GM23338 (cell line): Measurements from ENCODE around the gene FAM98C. TPM values are rescaled to one million over a fixed set of nuclear protein-coding genes. Genes with fewer than 3 reads are reported as not detected.

Source experiments
- CREB1 ChIP-seq: fragments of 250-450 bp; sonication (Bioruptor Pico); IDR thresholded peaks from 2 replicates; pipeline ENCODE4 v1.5.0; 2020; ENCODE audit warnings: low read depth, mild to moderate bottlenecking, moderate library complexity
- CTCF ChIP-seq, 2 experiments: fragments of 200-600 bp in 1 of 2; sonication (generic) in 1 of 2; conservative IDR thresholded peaks; 2 replicates each; pipeline versions ENCODE4 v1.5.1 to v1.6.1; 2016 to 2017; ENCODE audit warnings: antibody characterized with exemption in 2 of 2, low read depth in 2 of 2, mild to moderate bottlenecking in 2 of 2, moderate library complexity in 1 of 2
- EZH2phosphoT487 ChIP-seq: fragments of 200-600 bp; sonication (generic); IDR thresholded peaks from one replicate; pipeline ENCODE4 v1.8.1; 2018; ENCODE audit warnings: antibody characterized with exemption; ENCODE audit not compliant: unreplicated experiment
- JUNB ChIP-seq: IDR thresholded peaks from one replicate; pipeline ENCODE4 v1.6.1; 2016; ENCODE audit warnings: antibody characterized with exemption; ENCODE audit not compliant: unreplicated experiment
- NANOG ChIP-seq: IDR thresholded peaks from 2 replicates; pipeline ENCODE4 v1.6.1; 2016; ENCODE audit warnings: antibody characterized with exemption, borderline replicate concordance
- POLR2AphosphoS5 ChIP-seq: IDR thresholded peaks from 2 replicates; pipeline ENCODE4 v1.6.1; 2016; ENCODE audit warnings: antibody characterized with exemption, low read depth
- REST ChIP-seq: IDR thresholded peaks from one replicate; pipeline ENCODE4 v1.6.1; 2018; ENCODE audit warnings: antibody characterized with exemption; ENCODE audit not compliant: unreplicated experiment
- polyA plus RNA-seq: library from polyadenylated mRNA; unstranded; fragments of >200 nt; fragmentation: Nextera tagmentation; extraction: Ambion mirVana; gene quantifications from 2 replicates; pipeline ENCODE4 v1.2.1, GENCODE V29; 2016
- total RNA-seq: library from RNA; depleted of rRNA; stranded (reverse); fragments of >200 nt; shearing (Covaris generic); gene quantifications from 2 replicates; pipeline ENCODE4 v1.2.3, GENCODE V29; 2014; rRNA removed
- TF ChIP-seq, protein P1 (sequence below): IDR thresholded peaks from 2 replicates; pipeline ENCODE4 v1.6.1; 2016; ENCODE audit warnings: antibody characterized with exemption

FAM98C gene
- total and polyA plus RNA-seq, 2 experiments from 2014 or later: 4.3 to 7.6 TPM

GRCh38 chr19:38457690-38458405 is 55.0 kb downstream of the FAM98C start (continued):
- TF ChIP-seq REST: no peak
- no peak for TF ChIP-seq EZH2phosphoT487
- TF ChIP-seq NANOG: no peak
- no peak for TF ChIP-seq CTCF (conservative IDR thresholded peaks at IDR 0.05; ENCODE audit: low read depth in 2 of 2)
- TF ChIP-seq JUNB: no peak
- no peak for TF ChIP-seq CREB1 (CRISPR knock-in tag)
- TF ChIP-seq, protein P1, sequence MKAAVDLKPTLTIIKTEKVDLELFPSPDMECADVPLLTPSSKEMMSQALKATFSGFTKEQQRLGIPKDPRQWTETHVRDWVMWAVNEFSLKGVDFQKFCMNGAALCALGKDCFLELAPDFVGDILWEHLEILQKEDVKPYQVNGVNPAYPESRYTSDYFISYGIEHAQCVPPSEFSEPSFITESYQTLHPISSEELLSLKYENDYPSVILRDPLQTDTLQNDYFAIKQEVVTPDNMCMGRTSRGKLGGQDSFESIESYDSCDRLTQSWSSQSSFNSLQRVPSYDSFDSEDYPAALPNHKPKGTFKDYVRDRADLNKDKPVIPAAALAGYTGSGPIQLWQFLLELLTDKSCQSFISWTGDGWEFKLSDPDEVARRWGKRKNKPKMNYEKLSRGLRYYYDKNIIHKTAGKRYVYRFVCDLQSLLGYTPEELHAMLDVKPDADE: no peak
- TF ChIP-seq POLR2AphosphoS5: no peak

Other genes starting within 250 kb of the FAM98C start
- 8.3 and 11.7 TPM in 2 replicates for gene DPF1, start 178.9 kb upstream of the FAM98C start, total RNA-seq
- gene DPF1, start 178.9 kb upstream of the FAM98C start, polyA plus RNA-seq: 7.9 and 8.3 TPM in 2 replicates
- 9.4 and 14.5 TPM in 2 replicates for gene PPP1R14A, start 146.7 kb upstream of the FAM98C start, total RNA-seq
- gene PPP1R14A, start 146.7 kb upstream of the FAM98C start, polyA plus RNA-seq: 76.2 and 77.5 TPM in 2 replicates
- 382 and 468 TPM in 2 replicates for gene SPINT2, start 138.5 kb upstream of the FAM98C start, total RNA-seq
- 298 and 319 TPM in 2 replicates for gene SPINT2, start 138.5 kb upstream of the FAM98C start, polyA plus RNA-seq
- gene C19orf33, start 98.8 kb upstream of the FAM98C start, total RNA-seq: 26.7 and 58.9 TPM in 2 replicates
- gene C19orf33, start 98.8 kb upstream of the FAM98C start, polyA plus RNA-seq: 72.2 and 95.5 TPM in 2 replicates
- gene YIF1B, start 87.1 kb upstream of the FAM98C start, total RNA-seq: 102 and 106 TPM in 2 replicates
- gene YIF1B, start 87.1 kb upstream of the FAM98C start, polyA plus RNA-seq: 82.8 and 88.0 TPM in 2 replicates
- 9.9 and 14.6 TPM in 2 replicates for gene KCNK6, start 83.2 kb upstream of the FAM98C start, total RNA-seq
- 9.0 and 9.4 TPM in 2 replicates for gene KCNK6, start 83.2 kb upstream of the FAM98C start, polyA plus RNA-seq
- gene CATSPERG, start 67.3 kb upstream of the FAM98C start, total RNA-seq: 1.4 and 4.2 TPM in 2 replicates
- 1.4 and 1.9 TPM in 2 replicates for gene CATSPERG, start 67.3 kb upstream of the FAM98C start, polyA plus RNA-seq
- 165 and 241 TPM in 2 replicates for gene PSMD8, start 28.5 kb upstream of the FAM98C start, total RNA-seq
- gene PSMD8, start 28.5 kb upstream of the FAM98C start, polyA plus RNA-seq: 129 and 138 TPM in 2 replicates
- 0.14 and 0.70 TPM in 2 replicates for gene GGN, start 15.1 kb upstream of the FAM98C start, total RNA-seq
- 1.5 and 2.6 TPM in 2 replicates for gene GGN, start 15.1 kb upstream of the FAM98C start, polyA plus RNA-seq
- 3.9 TPM in 2 replicates for gene SPRED3, start 14.4 kb upstream of the FAM98C start, total RNA-seq
- 10.7 and 11.6 TPM in 2 replicates for gene SPRED3, start 14.4 kb upstream of the FAM98C start, polyA plus RNA-seq
- 3.6 and 4.1 TPM in 2 replicates for gene RASGRP4, start 23.1 kb downstream of the FAM98C start, total RNA-seq
- gene RASGRP4, start 23.1 kb downstream of the FAM98C start, polyA plus RNA-seq: 1.5 and 1.6 TPM in 2 replicates
- gene RYR1, start 30.6 kb downstream of the FAM98C start, total RNA-seq: 17.3 and 26.7 TPM in 2 replicates
- gene RYR1, start 30.6 kb downstream of the FAM98C start, polyA plus RNA-seq: 4.0 and 4.7 TPM in 2 replicates
- 7.7 and 11.8 TPM in 2 replicates for gene MAP4K1, start 214.9 kb downstream of the FAM98C start, total RNA-seq
- 42.8 and 44.6 TPM in 2 replicates for gene MAP4K1, start 214.9 kb downstream of the FAM98C start, polyA plus RNA-seq
- 509 and 527 TPM in 2 replicates for gene EIF3K, start 216.1 kb downstream of the FAM98C start, total RNA-seq
- 215 and 226 TPM in 2 replicates for gene EIF3K, start 216.1 kb downstream of the FAM98C start, polyA plus RNA-seq
- 379 and 427 TPM in 2 replicates for gene ACTN4, start 244.6 kb downstream of the FAM98C start, total RNA-seq
- gene ACTN4, start 244.6 kb downstream of the FAM98C start, polyA plus RNA-seq: 54.6 and 68.9 TPM in 2 replicates